ENCODE data around the gene MGMT.

The MGMT gene

GRCh38 chr10:129659508-129660268 is 192.6 kb downstream of the MGMT start:
- DNase-seq = no peak

DNA sequence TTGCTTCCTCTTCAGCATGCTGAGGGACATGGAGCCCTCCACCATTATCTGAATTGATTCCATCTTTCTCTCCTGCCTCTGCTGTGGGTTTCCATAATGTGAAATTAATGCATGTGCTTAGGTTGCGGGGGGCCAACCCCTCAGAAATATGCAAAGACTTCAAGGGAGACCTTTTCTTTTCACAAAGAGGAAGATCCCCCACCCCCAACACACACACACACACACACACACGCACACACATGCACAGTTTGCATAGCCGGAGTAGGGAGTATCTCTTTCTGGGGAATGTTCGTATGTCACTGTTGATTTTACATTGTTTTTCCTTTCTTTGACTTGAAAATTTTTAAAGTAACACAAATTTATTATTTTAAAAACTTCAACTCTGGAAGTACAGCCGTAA is 193.5 kb downstream of the MGMT start:
- DNase-seq = no peak

GRCh38 chr10:129662426-129662825 is 195.4 kb downstream of the MGMT start:
- no peak for DNase-seq

- DNase-seq = no peak
Measured at GRCh38 chr10:129670124-129670523, 203.1 kb downstream of the MGMT start.

DNA sequence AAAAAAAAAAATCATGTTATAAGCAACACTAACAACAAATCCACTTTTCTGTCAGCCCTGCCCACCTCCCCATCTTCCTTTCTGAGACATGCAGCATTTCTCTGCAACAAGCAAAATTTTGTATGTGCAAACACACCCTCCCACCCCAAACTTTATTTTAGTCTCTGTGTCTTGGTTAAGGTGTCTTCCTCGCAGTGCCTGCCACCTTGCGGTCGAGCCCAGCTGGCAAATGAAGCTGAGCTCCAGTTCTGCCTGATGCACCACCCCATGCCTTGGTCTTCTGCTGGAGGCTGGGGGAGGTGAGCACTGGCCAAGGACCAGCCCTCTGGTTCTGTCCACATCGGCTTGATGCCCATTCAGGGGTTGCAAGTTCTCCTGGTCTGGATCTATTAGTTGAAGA is 206.3 kb downstream of the MGMT start:
- DNase-seq = no peak

- DNase-seq = no peak
Measured at GRCh38 chr10:129675027-129675769, 208.2 kb downstream of the MGMT start.

DNA sequence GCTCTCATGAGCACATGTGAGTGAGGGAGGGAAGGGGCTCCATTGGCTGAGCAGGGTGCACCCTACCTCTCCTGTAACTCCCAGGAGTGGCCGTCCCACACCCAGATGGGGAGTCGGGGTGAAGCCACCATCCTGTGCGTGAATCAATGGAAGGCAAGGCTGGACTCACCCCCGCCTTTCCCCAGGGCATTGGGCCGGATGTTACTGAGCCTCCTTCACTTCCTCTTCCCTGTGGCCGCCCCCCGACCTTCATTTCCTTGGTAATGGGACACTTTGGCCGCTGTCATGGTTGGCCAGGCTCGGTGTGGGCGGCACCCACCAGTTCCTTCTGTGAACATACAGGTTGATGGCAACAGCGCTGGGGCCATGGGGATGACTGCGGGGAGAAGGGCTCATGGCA is 209.0 kb downstream of the MGMT start:
- DNase-seq = no peak

DNA sequence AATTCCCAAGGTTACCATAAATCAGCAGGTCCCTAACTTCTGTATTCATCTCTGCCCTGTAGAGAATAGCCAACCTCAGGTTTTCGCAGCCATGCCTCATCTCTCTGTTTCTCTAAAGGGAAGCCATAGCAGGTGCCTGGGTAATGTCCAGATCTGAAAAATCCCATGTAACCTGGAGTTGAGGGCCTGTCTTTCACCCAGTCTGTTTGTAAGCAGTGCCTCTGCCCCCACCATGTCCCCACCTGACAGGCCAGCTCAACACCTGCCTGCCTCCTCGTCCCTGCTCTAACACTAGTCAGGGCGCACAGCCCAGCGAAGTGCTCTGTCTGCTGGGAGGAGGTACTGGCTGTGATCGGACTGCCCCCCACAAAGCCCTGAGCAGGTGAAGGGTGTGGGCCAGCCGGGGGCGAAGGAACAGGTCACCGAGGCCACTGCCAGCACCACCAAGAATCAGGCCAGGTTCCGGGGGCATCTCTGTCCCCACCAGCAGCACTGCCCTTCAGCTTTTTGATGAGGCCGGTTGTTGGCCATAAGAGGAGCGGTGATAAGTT is 210.4 kb downstream of the MGMT start:
- no peak for DNase-seq

DNA sequence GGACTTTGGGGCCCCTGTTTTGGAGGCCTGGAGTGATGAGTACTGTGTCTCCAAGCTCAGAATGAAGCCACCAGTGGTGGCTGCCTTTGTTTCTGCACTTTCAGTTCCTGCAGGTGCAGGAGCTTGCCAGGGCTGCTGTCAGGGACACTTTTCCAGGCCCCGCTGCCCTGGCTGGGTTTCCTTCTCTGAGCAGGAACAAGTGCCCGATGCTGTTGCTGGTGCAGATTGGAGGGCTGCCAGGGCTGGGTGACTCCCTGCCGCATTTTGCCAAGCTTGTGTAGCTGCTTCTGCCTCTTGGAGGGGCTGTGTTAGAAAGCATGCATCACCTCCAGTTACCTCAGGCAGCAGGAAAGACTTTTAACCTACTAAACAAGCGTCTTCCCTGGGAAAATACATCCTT is 211.1 kb downstream of the MGMT start:
- no peak for DNase-seq

GRCh38 chr10:129679207-129679606 is 212.2 kb downstream of the MGMT start:
- DNase-seq = no peak

DNA sequence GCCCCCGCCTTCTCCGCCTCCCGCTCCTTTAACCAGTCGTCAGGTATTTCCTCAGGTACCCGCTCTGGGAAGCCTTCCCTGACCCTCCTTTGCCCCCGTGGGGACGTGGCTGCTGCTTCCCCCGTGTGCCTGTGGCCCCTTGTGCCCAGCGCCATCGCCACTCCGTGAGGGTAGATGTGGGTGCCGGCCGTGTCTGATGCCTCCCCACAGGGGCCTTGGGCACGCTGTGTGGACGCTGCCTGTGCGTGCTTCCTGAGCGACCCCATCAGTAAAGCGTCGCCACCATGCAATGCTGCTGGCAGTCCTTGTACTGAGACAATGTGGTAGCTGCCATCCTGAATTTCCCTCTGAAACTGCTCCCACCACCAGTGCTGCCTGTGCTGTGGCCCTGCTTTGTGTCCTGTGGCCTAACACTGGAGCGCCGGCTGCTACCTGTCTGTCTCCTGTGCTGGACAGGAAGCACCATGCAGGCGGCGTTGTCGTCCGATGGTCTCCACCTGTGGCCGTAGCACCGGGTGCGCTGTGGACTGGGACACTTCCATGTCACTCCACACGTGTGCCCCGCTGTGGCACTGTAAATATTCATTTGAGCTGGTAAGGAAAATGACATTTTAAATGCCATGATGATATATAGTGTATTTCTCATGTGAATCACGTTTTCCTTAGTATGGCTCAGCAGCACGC is 213.8 kb downstream of the MGMT start:
- no peak for DNase-seq

- DNase-seq = no peak
Measured at GRCh38 chr10:129681856-129682255, 214.8 kb downstream of the MGMT start.

DNA sequence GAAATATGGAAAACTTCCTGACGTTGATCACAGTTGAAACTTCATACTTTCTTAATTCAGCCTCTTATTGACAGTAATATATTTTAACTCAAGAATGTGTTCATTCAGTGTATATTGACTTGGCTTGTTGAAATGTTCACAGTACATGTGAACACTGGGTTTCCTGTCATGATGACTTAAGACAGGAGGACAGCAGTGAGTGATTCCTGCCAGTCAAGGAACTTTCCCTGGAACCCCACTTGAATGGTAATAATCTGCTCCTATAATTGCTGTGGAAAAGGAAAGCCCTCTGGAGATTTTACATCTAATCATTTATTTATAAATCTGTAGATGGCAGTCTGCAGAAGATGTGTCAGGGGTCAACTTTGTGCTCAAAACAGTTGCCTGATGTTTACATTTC is 216.5 kb downstream of the MGMT start:
- no peak for DNase-seq

DNA sequence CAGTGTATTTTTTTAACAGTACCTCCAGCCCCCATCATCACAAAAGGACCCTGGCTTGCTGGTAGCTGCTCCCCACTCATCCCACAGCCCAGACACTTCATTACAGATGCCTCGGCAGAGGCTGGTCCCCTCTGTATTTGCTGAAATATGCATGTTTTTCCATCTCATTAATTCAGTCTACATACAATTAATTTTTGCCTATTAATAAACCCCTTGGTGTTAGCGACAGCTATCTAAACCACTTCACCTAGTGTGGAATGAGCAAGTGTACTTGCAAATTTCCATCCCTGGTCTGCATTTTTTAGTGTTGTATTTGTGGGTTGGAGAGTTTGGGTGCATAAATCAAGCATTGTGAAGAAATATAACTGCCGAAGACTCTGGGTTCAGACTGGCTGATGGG is 216.9 kb downstream of the MGMT start:
- DNase-seq = no peak

- DNase-seq = no peak
Measured at GRCh38 chr10:129685271-129685670, 218.2 kb downstream of the MGMT start.

- no peak for DNase-seq
Measured at GRCh38 chr10:129689671-129690071, 222.6 kb downstream of the MGMT start.

DNA sequence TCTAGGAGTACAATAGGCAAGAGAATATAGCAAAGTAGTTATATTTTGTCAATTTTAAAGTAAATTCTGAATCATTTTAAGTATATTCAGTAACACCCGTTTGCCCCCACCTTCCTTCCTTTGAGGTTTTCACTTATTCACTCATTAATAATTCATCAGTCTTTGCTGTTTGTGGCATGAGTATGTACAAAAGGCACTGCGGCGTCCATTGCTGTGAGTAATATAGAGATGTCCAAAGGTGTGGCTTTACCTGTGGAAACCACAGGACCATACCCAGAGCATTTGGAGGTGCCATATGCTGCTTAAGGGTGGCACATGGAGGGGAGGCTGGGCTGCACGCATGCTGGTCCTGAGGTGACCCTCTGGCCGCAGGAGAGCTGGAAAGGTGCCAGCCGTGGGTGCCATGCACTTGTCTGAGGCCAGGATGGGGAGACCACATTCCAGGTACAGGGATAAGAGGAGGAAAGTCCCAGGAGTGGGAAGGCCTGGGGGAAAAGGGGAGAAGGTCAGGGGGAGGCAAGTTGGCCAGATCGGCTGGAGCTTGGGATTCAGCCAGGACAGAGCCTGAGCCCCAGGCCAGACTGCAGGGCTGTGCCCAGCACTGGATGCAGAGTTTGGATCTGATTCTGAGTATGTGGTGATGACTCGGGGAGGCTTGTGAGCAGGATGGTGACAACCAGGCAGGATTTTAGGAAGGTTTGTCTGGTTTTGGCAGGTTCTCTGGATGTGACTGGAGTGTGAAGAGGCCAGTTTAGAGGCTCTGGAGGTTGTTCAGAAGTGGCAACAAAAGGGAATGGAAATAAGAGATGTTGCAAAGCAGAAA is 223.4 kb downstream of the MGMT start:
- DNase-seq = no peak

- DNase-seq = no peak
Measured at GRCh38 chr10:129692695-129693094, 225.7 kb downstream of the MGMT start.

DNA sequence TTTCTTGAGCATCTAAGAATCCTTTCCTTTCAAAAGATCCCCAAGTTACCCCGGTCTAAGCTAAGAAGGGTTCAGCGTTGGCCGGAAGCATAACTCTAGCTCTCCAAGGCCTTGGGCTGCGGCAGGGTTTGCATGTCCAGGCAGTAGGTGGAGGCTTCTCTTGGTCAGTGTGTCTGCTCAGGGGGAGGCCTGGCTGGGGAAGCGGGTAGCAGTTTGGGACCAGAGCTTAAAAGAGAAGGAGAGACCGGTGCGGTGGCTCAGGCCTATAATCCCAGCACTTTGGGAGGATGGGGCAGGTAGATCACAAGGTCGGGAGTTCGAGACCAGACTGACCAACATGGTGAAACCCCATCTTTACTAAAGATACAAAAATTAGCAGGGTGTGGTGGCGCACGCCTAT is 226.3 kb downstream of the MGMT start:
- no peak for DNase-seq

DNA sequence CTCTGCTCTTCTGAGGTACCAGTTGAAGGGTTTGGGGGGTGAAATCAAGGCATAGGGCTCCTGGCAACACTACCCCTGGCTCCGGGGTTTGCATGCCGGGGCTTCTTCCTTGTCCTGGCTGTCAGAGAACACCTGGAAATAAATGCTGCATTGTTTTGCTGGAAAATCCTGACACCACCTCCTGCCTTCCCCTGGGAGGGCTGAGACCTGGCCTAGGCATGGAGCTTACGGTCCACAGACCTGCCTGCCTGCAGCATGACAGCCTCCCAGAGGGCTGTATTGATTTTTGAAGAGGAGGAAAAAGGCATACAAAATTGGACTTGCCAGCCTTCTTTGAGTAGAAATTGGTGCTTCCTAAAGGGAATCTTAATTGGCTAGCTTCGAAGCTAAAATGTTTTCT is 227.1 kb downstream of the MGMT start:
- DNase-seq = no peak

- DNase-seq = no peak
Measured at GRCh38 chr10:129694691-129695243, 227.7 kb downstream of the MGMT start.

DNA sequence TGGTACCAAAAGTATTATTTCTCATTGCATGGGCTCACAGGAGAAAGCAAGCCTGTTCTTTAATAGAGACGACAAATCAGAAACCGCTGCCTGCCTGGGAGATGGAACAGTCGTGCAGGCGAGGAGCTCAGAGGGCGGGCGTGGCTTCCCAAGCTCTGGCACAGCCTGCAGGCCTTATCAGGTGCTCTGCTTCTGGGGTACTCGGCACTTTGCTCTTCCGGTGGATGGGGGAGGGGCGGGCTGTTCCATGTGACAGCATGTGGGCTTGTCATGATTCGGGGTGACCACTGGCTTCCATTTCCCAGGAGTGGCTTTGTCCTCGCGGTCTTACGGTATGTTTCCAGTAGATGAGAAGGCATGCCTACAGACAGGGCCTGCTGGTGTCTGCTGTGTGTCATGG is 228.6 kb downstream of the MGMT start:
- DNase-seq = no peak
